Measurements from ENCODE around the gene SH3GLB1. TPM values are rescaled to one million over a fixed set of nuclear protein-coding genes. Genes with fewer than 3 reads are reported as not detected.

SH3GLB1 gene
- polyA plus RNA-seq, 1 donor from 2014 or later = 67.3 TPM

- H3K4me3 ChIP-seq (ENCODE audit: low read length) = no peak overlapping the region
- no peaks in the 10 kb centered on the region for H3K36me3 ChIP-seq (ENCODE audit: insufficient read depth, low read length)
- H3K79me2 ChIP-seq (replicated peaks; ENCODE audit: insufficient read depth, low read length) = no peaks in the 10 kb centered on the region
- no peaks in the 10 kb centered on the region for H3K9me2 ChIP-seq (ENCODE audit: insufficient read depth, low read length)
- H3K27ac ChIP-seq (ENCODE audit: low read length) = no peak overlapping the region
- peak; percentile 64 for TF ChIP-seq CTCF (IDR thresholded peaks at IDR 0.05; ENCODE audit: poor library complexity, severe bottlenecking)
- peak; percentile 71 for TF ChIP-seq SMC3 (conservative IDR thresholded peaks at IDR 0.05; ENCODE audit: poor library complexity)
- peak; percentile 66 for TF ChIP-seq RAD21 (conservative IDR thresholded peaks at IDR 0.05)
- no peak for TF ChIP-seq MXI1 (conservative IDR thresholded peaks at IDR 0.05; ENCODE audit: poor library complexity, severe bottlenecking)
- TF ChIP-seq EP300 (conservative IDR thresholded peaks at IDR 0.05; ENCODE audit: poor library complexity, severe bottlenecking) = no peak
- no peaks in the 10 kb centered on the region for H3F3A ChIP-seq (ENCODE audit: insufficient read depth, low read length, poor library complexity, severe bottlenecking)
- H3K9ac ChIP-seq (ENCODE audit: low read length) = no peak overlapping the region
- no peak overlapping the region for H3K4me2 ChIP-seq (ENCODE audit: low read length)
- H3K27me3 ChIP-seq (ENCODE audit: insufficient read depth, low read depth, low read length) = no peaks in the 10 kb centered on the region
- no peaks in the 10 kb centered on the region for H4K20me1 ChIP-seq (ENCODE audit: insufficient read depth)
- H2AFZ ChIP-seq (ENCODE audit: low read depth, low read length) = no peak overlapping the region
- no peaks in the 10 kb centered on the region for H3K9me3 ChIP-seq (ENCODE audit: low read length)
Measured at GRCh38 chr1:86687595-86687994, 16.8 kb upstream of the SH3GLB1 start.

- Histone ChIP-seq H3K9ac (ENCODE audit: low read length) (no peak overlapping the region), H3K27ac (ENCODE audit: low read length) (no peak overlapping the region)
- TF ChIP-seq EP300 (conservative IDR thresholded peaks at IDR 0.05; ENCODE audit: poor library complexity, severe bottlenecking) (no peak), POLR2AphosphoS5 (IDR thresholded peaks at IDR 0.05) (no peak), MXI1 (conservative IDR thresholded peaks at IDR 0.05; ENCODE audit: poor library complexity, severe bottlenecking) (no peak), SMC3 (conservative IDR thresholded peaks at IDR 0.05; ENCODE audit: poor library complexity) (no peak), EZH2 (IDR thresholded peaks at IDR 0.05; ENCODE audit: borderline replicate concordance, insufficient read depth, low read length, poor library complexity, severe bottlenecking) (no peak), RAD21 (conservative IDR thresholded peaks at IDR 0.05) (no peak), CTCF (IDR thresholded peaks at IDR 0.05; ENCODE audit: poor library complexity, severe bottlenecking) (no peak), TAF1 (IDR thresholded peaks at IDR 0.05; ENCODE audit: low read depth) (no peak), REST (IDR thresholded peaks at IDR 0.05; ENCODE audit: borderline replicate concordance) (no peak)
Measured at GRCh38 chr1:86692641-86693040, 11.7 kb upstream of the SH3GLB1 start.

More at GRCh38 chr1:86692641-86693040, 11.7 kb upstream of the SH3GLB1 start:
- Histone ChIP-seq H3K27me3 (ENCODE audit: insufficient read depth, low read depth, low read length) (no peaks in the 10 kb centered on the region), H2AFZ (ENCODE audit: low read depth, low read length) (no peak overlapping the region), H3K79me2 (replicated peaks; ENCODE audit: insufficient read depth, low read length) (no peaks in the 10 kb centered on the region), H3K4me3 (ENCODE audit: low read length) (no peak overlapping the region), H4K20me1 (ENCODE audit: insufficient read depth) (no peaks in the 10 kb centered on the region), H3K36me3 (ENCODE audit: insufficient read depth, low read length) (no peaks in the 10 kb centered on the region), H3F3A (ENCODE audit: insufficient read depth, low read length, poor library complexity, severe bottlenecking) (no peaks in the 10 kb centered on the region), H3K4me2 (ENCODE audit: low read length) (no peak overlapping the region), H3K9me3 (ENCODE audit: low read length) (no peaks in the 10 kb centered on the region), H3K9me2 (ENCODE audit: insufficient read depth, low read length) (no peaks in the 10 kb centered on the region)
